Neural progenitor cell (in vitro differentiated cells): Measurements from ENCODE around the gene GPX7.

Source experiments
- EZH2phosphoT487 ChIP-seq: fragments of 200-600 bp; sonication (generic); IDR thresholded peaks from 2 replicates; pipeline ENCODE4 v1.6.1; 2017; ENCODE audit warnings: antibody characterized with exemption
- TF ChIP-seq, protein P1 (sequence below): fragments of 200-600 bp; sonication (generic); IDR thresholded peaks from 2 replicates; pipeline ENCODE4 v1.5.1; 2017; ENCODE audit warnings: antibody characterized with exemption, mild to moderate bottlenecking

DNA sequence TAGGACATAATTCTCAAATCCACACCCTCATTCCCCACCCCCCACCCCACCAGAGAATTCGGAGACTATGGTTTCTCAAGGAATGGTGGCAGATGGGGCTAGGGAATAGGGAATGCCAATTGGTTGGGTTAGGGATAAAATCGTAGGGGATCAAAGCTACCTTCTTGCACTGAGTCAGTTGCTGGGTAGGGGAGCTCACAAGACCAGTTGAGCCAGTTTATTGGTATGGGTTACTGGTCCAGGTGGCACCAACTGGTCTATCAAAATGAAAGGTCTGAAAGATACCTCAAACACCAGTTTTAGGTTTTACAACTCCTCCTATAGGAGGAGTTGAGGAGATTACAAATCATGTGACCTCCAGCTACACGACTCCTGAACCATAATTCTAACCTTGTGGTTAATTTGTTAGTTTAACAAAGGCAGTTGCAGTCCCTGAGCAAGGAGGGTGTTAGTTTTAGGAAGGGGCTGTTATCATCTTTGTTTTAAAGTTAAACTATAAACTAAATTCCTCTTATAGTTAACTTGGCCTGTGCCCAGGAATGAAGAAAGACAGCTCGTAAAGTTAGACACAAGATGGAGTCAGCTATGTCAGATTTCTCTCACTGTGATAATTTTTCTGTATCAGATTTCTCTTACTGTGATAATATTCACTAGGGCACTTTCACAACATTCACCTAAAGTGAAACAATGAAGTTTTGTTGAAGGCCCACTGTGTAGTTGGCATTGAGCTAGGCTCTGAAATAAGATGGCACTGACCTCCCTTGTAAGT, 33.3 kb downstream of the GPX7 start:
- no peak for TF ChIP-seq EZH2phosphoT487
- TF ChIP-seq, protein P1, sequence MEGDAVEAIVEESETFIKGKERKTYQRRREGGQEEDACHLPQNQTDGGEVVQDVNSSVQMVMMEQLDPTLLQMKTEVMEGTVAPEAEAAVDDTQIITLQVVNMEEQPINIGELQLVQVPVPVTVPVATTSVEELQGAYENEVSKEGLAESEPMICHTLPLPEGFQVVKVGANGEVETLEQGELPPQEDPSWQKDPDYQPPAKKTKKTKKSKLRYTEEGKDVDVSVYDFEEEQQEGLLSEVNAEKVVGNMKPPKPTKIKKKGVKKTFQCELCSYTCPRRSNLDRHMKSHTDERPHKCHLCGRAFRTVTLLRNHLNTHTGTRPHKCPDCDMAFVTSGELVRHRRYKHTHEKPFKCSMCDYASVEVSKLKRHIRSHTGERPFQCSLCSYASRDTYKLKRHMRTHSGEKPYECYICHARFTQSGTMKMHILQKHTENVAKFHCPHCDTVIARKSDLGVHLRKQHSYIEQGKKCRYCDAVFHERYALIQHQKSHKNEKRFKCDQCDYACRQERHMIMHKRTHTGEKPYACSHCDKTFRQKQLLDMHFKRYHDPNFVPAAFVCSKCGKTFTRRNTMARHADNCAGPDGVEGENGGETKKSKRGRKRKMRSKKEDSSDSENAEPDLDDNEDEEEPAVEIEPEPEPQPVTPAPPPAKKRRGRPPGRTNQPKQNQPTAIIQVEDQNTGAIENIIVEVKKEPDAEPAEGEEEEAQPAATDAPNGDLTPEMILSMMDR, result no peak
